NT2/D1 (cell line): Measurements from ENCODE around the gene TEPSIN.

Source experiments
- DNase-seq: peaks from one replicate; pipeline ENCODE4 v3.0.0-alpha.2; 2011; ENCODE audit warnings: low read depth, low spot score
- H3K27me3 ChIP-seq: 2 replicates; pipeline ENCODE4 v1.6.0; 2011; ENCODE audit warnings: mild to moderate bottlenecking; ENCODE audit not compliant: insufficient read length, insufficient read depth
- H3K36me3 ChIP-seq: 2 replicates; pipeline ENCODE4 v1.6.1; 2011; ENCODE audit warnings: mild to moderate bottlenecking, low read length, mixed read lengths; ENCODE audit not compliant: insufficient read depth, insufficient read length
- H3K4me1 ChIP-seq: 2 replicates; pipeline ENCODE4 v1.5.1; 2011; ENCODE audit not compliant: insufficient read depth, insufficient read length
- H3K4me3 ChIP-seq: 2 replicates; pipeline ENCODE4 v1.5.1; 2011; ENCODE audit warnings: low read depth; ENCODE audit not compliant: insufficient read length
- H3K9ac ChIP-seq: 2 replicates; pipeline ENCODE4 v1.6.0; 2011; ENCODE audit warnings: low read depth; ENCODE audit not compliant: insufficient read length
- H3K9me3 ChIP-seq: 2 replicates; pipeline ENCODE4 v1.5.1; 2011; ENCODE audit warnings: mild to moderate bottlenecking, low read length; ENCODE audit not compliant: insufficient read depth
- SUZ12 ChIP-seq: IDR thresholded peaks from 2 replicates; pipeline ENCODE4 v1.6.1; 2011; ENCODE audit not compliant: insufficient read length, insufficient read depth; ENCODE audit errors: extremely low read depth
- YY1 ChIP-seq: IDR thresholded peaks from 2 replicates; pipeline ENCODE4 v1.6.1; 2011; ENCODE audit not compliant: insufficient read length, insufficient read depth
- ZNF274 ChIP-seq: IDR thresholded peaks from 2 replicates; pipeline ENCODE4 v1.6.1; 2011; ENCODE audit warnings: mild to moderate bottlenecking, low read depth, low read length

TEPSIN gene

GRCh38 chr17:81181811-81182185 is 57.1 kb downstream of the TEPSIN start:
- Histone ChIP-seq H3K36me3 (no peaks in the 10 kb centered on the region), H3K27me3 (no peaks in the 10 kb centered on the region), H3K9ac (no peak overlapping the region), H3K9me3 (peaks cover 7% of the 10 kb centered on the region; the same call in 1 of the 2 replicates), H3K4me1 (peaks cover 7% of the 10 kb centered on the region), H3K4me3 (no peak overlapping the region)
- no peak for DNase-seq
- TF ChIP-seq SUZ12 = no peak
- no peak for TF ChIP-seq ZNF274
- TF ChIP-seq YY1 = no peak

GRCh38 chr17:81180836-81181810 is 57.7 kb downstream of the TEPSIN start:
- DNase-seq = no peak
- Histone ChIP-seq H3K36me3 (no peaks in the 10 kb centered on the region), H3K9ac (no peak overlapping the region), H3K27me3 (no peaks in the 10 kb centered on the region), H3K4me3 (no peak overlapping the region), H3K4me1 (peaks cover 7% of the 10 kb centered on the region), H3K9me3 (peaks cover 7% of the 10 kb centered on the region; the same call in 1 of the 2 replicates)
- TF ChIP-seq ZNF274 = no peak
- no peak for TF ChIP-seq YY1
- no peak for TF ChIP-seq SUZ12

GRCh38 chr17:81179861-81180260 is 59.0 kb downstream of the TEPSIN start:
- Histone ChIP-seq H3K27me3 (no peaks in the 10 kb centered on the region), H3K9me3 (peaks cover 7% of the 10 kb centered on the region; the same call in 1 of the 2 replicates), H3K4me3 (no peak overlapping the region), H3K4me1 (peaks cover 7% of the 10 kb centered on the region), H3K36me3 (no peaks in the 10 kb centered on the region), H3K9ac (no peak overlapping the region)
- DNase-seq = no peak
- TF ChIP-seq YY1 = no peak
- TF ChIP-seq ZNF274 = no peak
- no peak for TF ChIP-seq SUZ12

GRCh38 chr17:81179220-81179619 is 59.6 kb downstream of the TEPSIN start:
- TF ChIP-seq ZNF274 = no peak
- TF ChIP-seq YY1 = no peak
- no peak for TF ChIP-seq SUZ12
- Histone ChIP-seq H3K9ac (no peak overlapping the region), H3K4me1 (peaks cover 4% of the 10 kb centered on the region), H3K36me3 (no peaks in the 10 kb centered on the region), H3K9me3 (peaks cover 7% of the 10 kb centered on the region; the same call in 1 of the 2 replicates), H3K4me3 (no peak overlapping the region), H3K27me3 (no peaks in the 10 kb centered on the region)
- DNase-seq = no peak
